ENCODE measurements around the gene MICU1.

MICU1 gene

GRCh38 chr10:72342911-72343310 is 283.0 kb downstream of the MICU1 start:
- no peak for DNase-seq (ENCODE audit: low read depth)

GRCh38 chr10:72340510-72341261 is 285.2 kb downstream of the MICU1 start:
- no peak for DNase-seq (ENCODE audit: low read depth)

DNA sequence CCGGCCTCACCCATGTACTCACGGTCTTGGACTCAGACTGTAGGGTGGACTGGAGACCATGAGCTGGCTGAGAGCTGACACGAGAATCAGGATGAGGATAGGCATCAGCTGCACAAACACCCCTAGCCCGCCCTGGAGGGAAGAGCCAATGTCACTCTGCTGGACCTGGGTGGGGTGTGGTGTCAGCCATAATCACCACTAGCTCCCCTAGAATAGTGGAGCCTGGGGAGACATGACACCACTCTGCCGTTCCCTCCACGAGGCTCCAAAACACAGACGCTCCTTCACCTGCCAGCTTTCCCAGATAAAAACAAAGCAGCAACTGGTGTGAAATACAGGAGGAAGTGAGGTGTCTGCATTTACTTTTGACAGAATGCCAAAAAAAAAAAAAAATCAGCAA is 287.7 kb downstream of the MICU1 start:
- DNase-seq (ENCODE audit: low read depth) = no peak

DNA sequence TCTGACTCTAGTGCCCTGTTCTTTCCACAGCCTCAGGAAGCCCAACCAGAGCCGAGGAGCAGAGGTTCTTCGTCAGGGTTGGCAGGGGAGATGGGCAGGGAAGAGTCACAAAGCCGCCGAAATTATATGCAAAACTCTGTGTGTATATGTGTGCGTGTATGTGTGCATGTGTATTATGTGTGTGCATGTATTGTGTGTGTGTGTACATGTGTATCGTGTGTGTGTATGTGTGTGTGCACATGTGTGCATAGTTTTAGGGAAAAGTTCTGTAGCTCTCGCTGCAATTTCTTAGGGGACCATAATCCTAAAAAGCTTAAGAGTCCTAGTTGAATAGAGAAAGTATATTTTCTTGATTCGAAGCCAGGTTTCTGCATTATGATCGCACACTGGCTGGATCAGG is 288.2 kb downstream of the MICU1 start:
- DNase-seq (ENCODE audit: low read depth) = no peak

- no peak for DNase-seq (ENCODE audit: low read depth)
Measured at GRCh38 chr10:72337039-72337629, 288.7 kb downstream of the MICU1 start.

DNA sequence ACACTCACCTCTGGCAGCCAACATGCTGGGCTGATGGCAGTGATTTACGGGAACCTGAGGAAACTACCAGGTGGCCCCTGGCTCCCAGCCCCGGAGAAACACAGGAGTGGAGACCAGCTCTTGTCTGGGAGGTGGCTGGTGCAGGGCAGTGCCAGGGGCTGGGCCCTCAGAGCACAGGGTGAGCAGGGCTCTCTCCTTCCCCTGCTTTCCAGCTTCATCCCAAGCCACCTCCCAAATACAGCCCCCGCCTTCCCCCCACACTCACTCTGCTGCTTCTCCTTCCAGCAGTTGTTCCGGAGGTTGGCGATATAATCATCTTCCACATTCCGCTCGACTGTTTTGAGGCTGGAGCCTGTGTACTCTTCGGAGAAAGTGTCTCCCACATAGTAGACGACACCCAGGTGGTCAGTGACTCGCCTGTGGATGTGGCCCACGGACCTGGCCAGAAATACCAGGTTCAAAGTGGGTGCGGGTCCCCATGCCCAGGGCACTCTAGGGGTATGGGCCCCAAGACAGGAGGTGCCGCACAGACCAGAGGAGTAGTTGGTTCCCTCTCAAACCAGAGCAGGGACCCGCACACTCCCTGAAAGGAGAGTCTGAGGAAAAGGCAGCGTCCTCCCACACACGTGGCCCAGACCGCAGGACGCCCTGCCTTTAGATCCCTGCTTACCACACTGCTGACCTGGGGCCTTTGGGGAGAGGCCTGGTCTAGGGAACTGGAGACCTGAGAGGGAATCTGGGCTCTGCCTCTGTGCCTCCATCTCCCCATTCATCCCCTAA is 289.4 kb downstream of the MICU1 start:
- DNase-seq (ENCODE audit: low read depth) = no peak

GRCh38 chr10:72335394-72336258 is 290.3 kb downstream of the MICU1 start:
- no peak for DNase-seq (ENCODE audit: low read depth)

DNA sequence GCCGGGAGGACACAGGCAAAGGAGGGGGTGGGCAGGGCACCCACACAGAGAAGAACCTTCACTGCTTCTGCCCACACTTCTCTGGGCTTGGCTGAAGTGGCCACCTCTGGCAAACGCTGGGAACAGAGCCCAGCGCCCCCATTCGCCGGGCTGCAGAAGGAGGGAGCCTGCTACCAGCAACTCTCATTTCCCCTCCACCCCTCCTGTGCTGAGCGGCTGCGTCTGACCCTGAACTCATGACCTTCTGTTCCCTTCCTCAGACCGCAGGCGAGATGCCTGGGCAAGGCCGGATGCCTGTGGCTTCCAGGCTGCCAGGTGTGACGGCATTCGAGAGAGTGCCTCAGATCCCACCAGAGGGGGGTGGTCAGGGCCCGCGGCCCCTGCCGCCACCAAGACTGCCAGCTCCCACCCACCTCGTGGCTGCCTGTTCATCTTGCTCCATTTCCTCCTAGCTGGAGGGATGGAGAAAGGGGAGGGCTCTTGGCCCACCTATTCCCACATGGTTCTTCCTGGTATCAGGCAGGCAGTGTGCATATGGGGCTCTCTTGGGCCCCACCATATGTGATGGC is 291.0 kb downstream of the MICU1 start:
- DNase-seq (ENCODE audit: low read depth) = peak; percentile 83

DNA sequence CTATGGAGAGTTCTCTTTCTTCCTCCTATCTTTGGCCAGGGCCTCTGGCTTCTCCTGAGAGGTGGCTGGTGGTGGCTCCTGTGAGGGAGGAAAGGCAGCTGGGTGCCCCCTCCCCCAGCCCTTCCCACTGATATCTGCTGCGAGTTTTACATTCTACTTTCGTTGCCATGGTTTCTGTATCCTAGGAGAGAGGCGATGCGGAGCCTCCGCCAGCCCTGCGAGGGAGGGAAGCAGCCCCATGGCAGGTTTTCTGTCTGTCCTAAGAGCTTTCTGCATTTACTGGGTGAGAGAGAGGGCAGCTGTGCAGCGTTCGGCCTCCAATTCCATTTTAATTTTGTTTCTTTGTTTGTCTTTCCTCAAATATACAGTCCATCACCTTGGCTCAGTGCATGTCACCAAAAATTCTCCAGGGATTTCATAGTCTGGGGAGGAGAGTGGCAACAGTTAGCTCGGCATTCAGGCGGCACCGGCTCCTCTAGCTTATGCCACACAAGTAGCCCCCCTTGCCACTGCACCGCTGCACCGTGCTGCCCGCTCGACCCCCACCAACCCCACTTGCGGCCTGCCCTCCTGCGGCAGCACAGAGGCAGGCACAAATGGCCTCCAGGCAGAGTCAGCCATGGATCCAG is 291.6 kb downstream of the MICU1 start:
- DNase-seq (ENCODE audit: low read depth) = no peak

DNA sequence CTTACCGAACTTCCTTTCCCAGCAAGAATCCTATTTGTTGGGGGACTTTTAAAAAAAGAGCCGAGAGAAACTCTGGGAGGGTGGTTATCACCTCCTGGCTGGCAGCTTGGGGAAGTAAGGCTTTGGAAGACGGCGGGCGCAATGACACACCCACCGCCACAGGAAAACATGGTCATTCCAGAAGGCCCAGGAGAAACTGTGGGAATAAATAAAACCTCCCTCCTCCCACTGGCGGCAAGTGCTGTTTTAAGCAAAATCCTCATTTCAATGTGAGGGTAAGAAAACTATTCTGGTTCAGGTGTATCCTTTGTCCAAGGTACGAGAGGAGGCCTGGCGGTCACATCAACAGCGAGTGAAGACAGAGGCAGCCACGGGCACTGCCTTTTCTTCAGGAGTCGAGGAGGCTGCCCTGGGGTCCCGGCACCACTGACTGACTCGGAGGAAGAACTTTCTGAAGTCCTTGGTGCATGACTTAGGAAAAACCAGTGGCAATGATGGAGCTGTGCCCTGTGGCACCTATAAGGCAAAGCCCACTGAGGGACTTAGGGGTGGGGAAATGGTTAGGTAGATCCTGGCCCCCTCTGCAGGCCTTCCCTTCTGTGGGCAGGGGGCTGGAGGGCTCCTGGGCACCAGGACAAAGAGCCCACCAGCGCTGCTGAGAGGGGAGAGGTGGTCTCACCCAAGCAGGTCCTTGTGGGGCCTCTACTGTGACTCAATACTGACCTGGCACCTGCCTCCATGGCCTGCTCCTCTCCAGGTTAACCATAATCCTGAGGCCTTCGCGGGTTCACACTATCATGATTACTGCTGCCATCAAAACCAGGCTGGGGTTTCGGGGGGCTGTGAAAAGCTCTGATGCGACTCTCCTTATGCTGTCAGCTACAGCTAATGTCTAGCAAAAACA is 292.5 kb downstream of the MICU1 start:
- no peak for DNase-seq (ENCODE audit: low read depth)

- DNase-seq (ENCODE audit: low read depth) = no peak
Measured at GRCh38 chr10:72332423-72333111, 293.3 kb downstream of the MICU1 start.

DNA sequence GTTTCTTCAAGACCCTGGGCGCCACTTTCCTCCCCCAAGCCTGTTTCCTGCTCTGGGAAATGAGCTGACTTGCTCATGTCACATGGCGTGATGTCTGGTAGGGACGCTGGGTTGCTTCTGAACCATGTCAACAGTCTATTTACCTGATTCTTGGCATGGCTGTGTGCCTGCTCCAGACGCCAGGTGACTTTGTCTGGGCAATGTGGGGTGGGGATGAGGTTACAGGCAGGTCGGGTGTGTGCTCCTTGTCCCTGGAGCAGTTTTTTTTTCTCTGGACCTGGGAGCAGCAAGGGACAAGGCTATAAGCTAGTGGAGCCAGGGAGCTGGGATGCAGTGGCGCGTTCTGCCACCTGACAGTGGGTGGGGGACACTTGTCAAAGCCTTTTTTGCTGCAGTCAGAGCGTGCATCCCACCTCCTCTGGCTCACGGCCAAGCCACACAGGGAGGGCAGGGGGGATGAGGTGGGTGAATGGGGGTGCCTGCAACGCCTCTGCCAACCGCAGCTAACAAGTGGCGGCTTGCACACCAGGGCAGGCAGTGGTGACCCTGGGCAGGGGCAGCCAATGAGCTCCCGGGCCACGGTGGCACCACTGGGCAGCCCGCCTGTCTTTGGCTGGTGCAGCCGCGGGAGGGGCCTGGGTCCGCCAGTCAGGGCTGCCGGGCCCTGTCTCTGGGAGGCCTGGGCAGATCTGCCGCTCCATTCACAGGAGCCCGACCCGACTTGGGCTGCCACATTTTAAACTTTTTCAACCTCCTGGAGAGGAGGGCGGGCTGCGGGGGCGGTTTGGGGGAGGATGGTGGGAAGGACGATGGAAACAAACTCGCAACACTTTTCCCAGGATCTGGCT is 294.1 kb downstream of the MICU1 start:
- peak; percentile 94 for DNase-seq (ENCODE audit: low read depth)

- no peak for DNase-seq (ENCODE audit: low read depth)
Measured at GRCh38 chr10:72330069-72330426, 295.8 kb downstream of the MICU1 start.

DNA sequence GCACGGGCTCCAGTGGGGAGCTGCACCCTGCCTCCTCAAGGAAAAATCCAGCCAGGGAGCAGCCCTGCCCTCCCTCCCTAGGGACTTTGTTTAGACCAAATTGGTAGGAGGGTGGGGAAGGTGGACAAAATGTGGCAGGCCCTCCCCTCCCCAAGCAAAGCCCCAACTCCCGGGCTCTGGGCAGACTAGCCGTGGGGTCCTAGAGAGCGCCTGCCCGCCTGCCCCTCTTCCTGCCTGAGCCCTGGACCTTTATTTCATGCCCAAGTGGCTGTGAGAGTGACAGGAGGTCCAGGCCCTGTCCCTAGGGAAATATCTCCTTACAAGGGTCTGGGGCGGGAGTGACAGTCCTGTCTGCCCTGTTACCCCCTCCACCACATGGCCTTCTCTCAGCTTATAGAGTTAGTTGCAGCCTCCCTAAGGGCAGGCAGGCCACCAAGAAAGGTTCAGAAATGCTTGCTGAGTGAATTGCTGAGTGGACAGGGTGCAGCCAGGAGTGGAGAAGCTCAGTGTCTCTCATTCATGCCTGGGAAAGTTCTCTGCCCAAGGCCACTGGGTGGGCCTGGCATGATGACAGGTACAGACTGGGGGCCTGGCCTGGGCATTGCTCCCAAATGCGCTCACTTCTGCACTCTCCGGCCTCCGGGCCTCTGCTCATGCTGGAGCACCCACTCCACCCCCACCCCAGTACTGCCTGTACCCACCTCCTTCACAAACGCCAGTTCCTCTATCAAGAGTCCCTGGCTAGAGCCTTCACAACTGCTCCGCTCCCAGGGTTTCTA is 296.4 kb downstream of the MICU1 start:
- no peak for DNase-seq (ENCODE audit: low read depth)

DNA sequence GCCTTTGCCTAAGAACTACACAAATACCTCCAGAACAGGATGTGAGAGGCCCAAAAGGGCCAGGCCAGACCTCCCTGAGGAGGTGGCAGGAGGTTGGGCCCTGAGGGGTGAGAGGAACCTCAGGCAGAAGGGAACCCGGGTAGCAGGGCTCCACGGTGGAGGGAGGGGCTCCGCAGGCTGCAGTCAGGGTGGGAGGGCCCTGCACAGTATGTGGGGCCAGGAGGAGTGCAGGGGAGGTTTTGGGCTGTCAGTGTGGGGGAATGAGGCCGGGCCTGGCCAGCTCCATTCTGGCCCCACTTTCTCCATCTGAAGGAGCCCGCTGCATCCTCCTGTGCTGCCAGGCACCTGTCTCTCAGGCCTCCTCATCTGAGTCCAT is 297.1 kb downstream of the MICU1 start:
- DNase-seq (ENCODE audit: low read depth) = no peak

GRCh38 chr10:72328045-72328828 is 297.6 kb downstream of the MICU1 start:
- DNase-seq (ENCODE audit: low read depth) = no peak

All from CMK (cell line).